HG02623 (cell line): ENCODE data around the gene SMC5.

Experiments used
- ATAC-seq: cut with Tn5 transposase; IDR thresholded peaks from one replicate; pipeline ENCODE4 v1.9.1; 2021; ENCODE audit warnings: moderate library complexity; ENCODE audit not compliant: unreplicated experiment

The SMC5 gene

GRCh38 chr9:70403166-70403565 is 144.4 kb downstream of the SMC5 start:
- no peak for ATAC-seq

DNA sequence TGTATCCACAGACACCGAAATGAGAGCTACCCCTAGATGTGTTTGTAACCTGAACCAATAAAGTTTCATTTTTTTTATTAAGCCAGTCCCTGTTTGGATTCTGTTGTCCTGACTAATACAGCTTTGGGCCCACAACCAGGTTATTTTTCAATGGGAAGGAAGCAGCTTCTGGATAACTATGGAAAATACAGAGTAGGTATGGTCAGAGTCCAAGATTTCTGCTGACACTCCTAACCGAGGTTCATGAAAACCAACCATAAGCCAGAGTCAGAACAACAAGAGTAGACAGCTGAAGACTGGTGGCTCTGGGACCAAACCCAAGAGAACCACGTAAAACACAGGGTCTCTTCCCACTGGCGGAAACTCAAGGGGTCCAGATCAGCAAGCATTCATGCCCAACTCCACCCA is 144.8 kb downstream of the SMC5 start:
- no peak for ATAC-seq

GRCh38 chr9:70404261-70404660 is 145.5 kb downstream of the SMC5 start:
- no peak for ATAC-seq
